ENCODE results near the gene PNPLA3. TPM values are rescaled to one million over a fixed set of nuclear protein-coding genes. Genes with fewer than 3 reads are reported as not detected.

The PNPLA3 gene
- total and polyA plus RNA-seq, 2 of the 4 experiments (the other 2 are of a cell fraction), result 3.6 to 7.5 TPM

GRCh38 chr22:43983808-43984207, 60.2 kb downstream of the PNPLA3 start:
- Histone ChIP-seq H3K23ac (ENCODE audit: low read depth, low read length) (no peak overlapping the region), H3K4ac (ENCODE audit: low read depth, low read length) (no peak overlapping the region), H4K20me1 (ENCODE audit: insufficient read depth, low read length) (peaks cover 5% of the 10 kb centered on the region; the same call in 1 of the 2 replicates), H2BK20ac (ENCODE audit: low read depth, low read length) (no peak overlapping the region), H3K36me3 (ENCODE audit: control insufficient read depth, insufficient read depth, low read length) (peaks cover 45% of the 10 kb centered on the region), H4K5ac (ENCODE audit: low read depth, low read length) (no peak overlapping the region), H3K27ac (ENCODE audit: insufficient read depth, low read length) (no peak overlapping the region), H3K4me1 (ENCODE audit: control insufficient read depth, insufficient read depth, low read length) (no peaks in the 10 kb centered on the region), H3K79me1 (ENCODE audit: low read depth in 1 of 2, low read length in 2 of 2) (peaks cover 0 to 5% of the 10 kb centered on the region in 2 experiments; a peak in 1 of 4 replicates), H3K4me3 (ENCODE audit: insufficient read depth, low read depth, low read length) (no peak overlapping the region), H2AK5ac (ENCODE audit: low read depth, low read length) (no peak overlapping the region), H2BK5ac (ENCODE audit: low read depth, low read length, poor library complexity, severe bottlenecking) (no peak overlapping the region), H3K18ac (ENCODE audit: low read depth, low read length) (no peak overlapping the region), H2BK15ac (ENCODE audit: low read depth, low read length) (no peak overlapping the region), H2AFZ (replicated peaks; ENCODE audit: low read length, poor library complexity) (no peak overlapping the region), H3K14ac (replicated peaks; ENCODE audit: low read depth, low read length) (no peak overlapping the region), H2AK9ac (replicated peaks; ENCODE audit: low read depth, low read length, poor library complexity) (no peak overlapping the region), H4K8ac (ENCODE audit: low read depth in 2 of 2, low read length in 2 of 2) (no peak overlapping the region), H4K91ac (ENCODE audit: insufficient read depth, low read depth, low read length) (no peak overlapping the region), H2BK120ac (ENCODE audit: low read depth, low read length) (no peak overlapping the region), H3K4me2 (ENCODE audit: low read depth, low read length) (no peak overlapping the region), H3K9me3 (ENCODE audit: control insufficient read depth, insufficient read depth, low read length) (no peaks in the 10 kb centered on the region), H3K56ac (ENCODE audit: extremely low read depth, insufficient read depth, low read length) (no peak overlapping the region), H3K9me1 (ENCODE audit: insufficient read depth, low read length) (no peaks in the 10 kb centered on the region), H3K9ac (ENCODE audit: low read depth, low read length) (no peak overlapping the region), H3K27me3 (ENCODE audit: control insufficient read depth, insufficient read depth, low read length) (no peaks in the 10 kb centered on the region)
- intact Hi-C loops (cut with micrococcal nuclease) (no loop called here), dilution Hi-C loops (cut with HindIII; ENCODE audit: low sequenced_read_pairs, unreplicated experiment) (no loop called here), in situ Hi-C loops (cut with MboI; ENCODE audit: low sequenced_read_pairs) (no loop called here)
- WGBS, 2 experiments (ENCODE audit: extremely low coverage in 2 of 2, insufficient read length in 1 of 2), result 92% methylated on average over 12 of the region's 16 CpGs; no CpG with 5 or more reads in 1 of the 2 experiments
- POLR2A ChIA-PET (ENCODE audit: unreplicated experiment), result no interaction called here
- ATAC-seq (ENCODE audit: low read depth) (no peak), DNase-seq (no peak)
- no TSS peak for BruUV-seq (replicated peaks)
- CTCF ChIA-PET, result interaction anchor here (0.6 to 0.8 kb wide), 2 partner anchors 9 to 31 kb away, joined by 4 read pairs; no protein-coding TSS in a partner anchor
- TF ChIP-seq BHLHE40 (IDR thresholded peaks at IDR 0.05; ENCODE audit: low read depth, low read length) (no peak), USF2 (IDR thresholded peaks at IDR 0.05; ENCODE audit: low read depth, low read length) (no peak), MXI1 (IDR thresholded peaks at IDR 0.05; ENCODE audit: borderline replicate concordance, low read depth, low read length) (no peak)
